ENCODE results near the gene HMCN2.
A peak's percentile ranks its signal among the peaks of the same experiment; 100 is the strongest.
"Not testable (repeated sequence)": the region's sequence is repeated elsewhere in the genome, so short reads cannot be mapped to it uniquely, and the experiment has no call there.

The HMCN2 gene

DNA sequence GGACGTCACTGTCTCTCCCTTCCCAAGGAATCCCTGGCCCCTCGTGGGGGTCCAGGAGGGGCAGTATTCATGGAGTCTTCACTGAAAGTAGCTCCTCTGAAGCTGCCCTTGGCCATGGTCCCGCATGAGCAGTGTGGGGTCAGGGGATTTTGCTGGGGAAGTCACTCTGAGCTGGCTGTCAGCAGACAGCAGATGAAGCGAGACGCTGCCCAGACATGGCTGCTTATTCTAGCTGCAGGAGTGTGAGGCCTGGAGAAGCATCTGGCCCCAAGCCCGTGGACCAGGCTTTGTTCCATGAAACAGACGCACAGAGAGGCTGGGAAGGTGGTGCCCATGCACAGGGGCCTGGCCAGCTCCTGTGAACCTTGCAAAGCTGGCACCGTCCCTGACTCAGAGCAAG is 157.7 kb downstream of the HMCN2 start:
- no peak for DNase-seq

GRCh38 chr9:130424595-130425454 is 159.3 kb downstream of the HMCN2 start:
- DNase-seq = no peak

- no peak for DNase-seq
Observed at GRCh38 chr9:130425741-130426466, 160.3 kb downstream of the HMCN2 start.

- no peak for DNase-seq
Observed at GRCh38 chr9:130426467-130426773, 160.9 kb downstream of the HMCN2 start.

GRCh38 chr9:130426883-130427282 is 161.3 kb downstream of the HMCN2 start:
- DNase-seq = no peak

- no peak for DNase-seq
Observed at GRCh38 chr9:130427326-130427725, 161.8 kb downstream of the HMCN2 start.

GRCh38 chr9:130428086-130428665 is 162.6 kb downstream of the HMCN2 start:
- DNase-seq = no peak

DNA sequence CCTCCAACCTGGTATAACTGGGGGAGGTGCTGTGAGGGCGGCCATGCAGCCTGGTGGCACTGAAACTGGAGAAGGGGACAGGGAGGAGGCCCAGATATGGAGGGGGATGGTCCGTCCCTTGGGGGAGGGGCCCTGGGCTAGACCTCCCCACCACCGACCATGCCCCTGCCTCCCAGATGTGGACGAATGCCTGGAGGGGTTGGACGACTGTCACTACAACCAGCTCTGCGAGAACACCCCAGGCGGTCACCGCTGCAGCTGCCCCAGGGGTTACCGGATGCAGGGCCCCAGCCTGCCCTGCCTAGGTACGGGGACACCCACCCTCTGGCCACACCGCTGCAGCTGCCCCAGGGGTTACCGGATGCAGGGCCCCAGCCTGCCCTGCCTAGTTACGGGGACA is 163.8 kb downstream of the HMCN2 start:
- DNase-seq = no peak

DNA sequence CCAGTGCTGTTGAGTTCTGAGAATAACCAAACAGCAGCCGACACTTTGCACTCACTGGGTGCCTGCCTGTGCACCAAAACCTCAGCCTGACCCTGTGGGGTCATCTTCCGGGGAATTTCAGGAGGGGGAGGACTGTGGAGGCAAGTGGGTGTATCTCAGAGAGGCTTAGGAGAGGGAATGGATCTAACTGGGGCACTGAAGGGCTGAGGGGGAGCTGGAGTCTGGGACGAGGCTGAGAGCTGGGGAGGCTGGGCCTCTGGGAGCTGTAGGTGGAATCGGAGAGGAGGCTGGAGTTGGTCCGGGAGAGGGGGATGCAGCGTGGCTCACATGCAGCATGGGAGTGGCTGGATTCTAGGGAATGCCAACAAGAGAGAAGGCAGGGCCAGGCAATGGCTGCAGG is 164.3 kb downstream of the HMCN2 start:
- no peak for DNase-seq

DNA sequence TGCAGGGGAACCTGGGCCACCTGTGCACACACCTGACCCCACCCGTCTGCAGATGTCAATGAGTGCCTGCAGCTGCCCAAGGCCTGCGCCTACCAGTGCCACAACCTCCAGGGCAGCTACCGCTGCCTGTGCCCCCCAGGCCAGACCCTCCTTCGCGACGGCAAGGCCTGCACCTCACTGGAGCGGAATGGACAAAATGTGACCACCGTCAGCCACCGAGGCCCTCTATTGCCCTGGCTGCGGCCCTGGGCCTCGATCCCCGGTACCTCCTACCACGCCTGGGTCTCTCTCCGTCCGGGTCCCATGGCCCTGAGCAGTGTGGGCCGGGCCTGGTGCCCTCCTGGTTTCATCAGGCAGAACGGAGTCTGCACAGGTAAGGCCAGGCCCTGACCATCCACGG is 164.7 kb downstream of the HMCN2 start:
- DNase-seq = no peak

GRCh38 chr9:130430734-130431535 is 165.4 kb downstream of the HMCN2 start:
- no peak for DNase-seq

DNA sequence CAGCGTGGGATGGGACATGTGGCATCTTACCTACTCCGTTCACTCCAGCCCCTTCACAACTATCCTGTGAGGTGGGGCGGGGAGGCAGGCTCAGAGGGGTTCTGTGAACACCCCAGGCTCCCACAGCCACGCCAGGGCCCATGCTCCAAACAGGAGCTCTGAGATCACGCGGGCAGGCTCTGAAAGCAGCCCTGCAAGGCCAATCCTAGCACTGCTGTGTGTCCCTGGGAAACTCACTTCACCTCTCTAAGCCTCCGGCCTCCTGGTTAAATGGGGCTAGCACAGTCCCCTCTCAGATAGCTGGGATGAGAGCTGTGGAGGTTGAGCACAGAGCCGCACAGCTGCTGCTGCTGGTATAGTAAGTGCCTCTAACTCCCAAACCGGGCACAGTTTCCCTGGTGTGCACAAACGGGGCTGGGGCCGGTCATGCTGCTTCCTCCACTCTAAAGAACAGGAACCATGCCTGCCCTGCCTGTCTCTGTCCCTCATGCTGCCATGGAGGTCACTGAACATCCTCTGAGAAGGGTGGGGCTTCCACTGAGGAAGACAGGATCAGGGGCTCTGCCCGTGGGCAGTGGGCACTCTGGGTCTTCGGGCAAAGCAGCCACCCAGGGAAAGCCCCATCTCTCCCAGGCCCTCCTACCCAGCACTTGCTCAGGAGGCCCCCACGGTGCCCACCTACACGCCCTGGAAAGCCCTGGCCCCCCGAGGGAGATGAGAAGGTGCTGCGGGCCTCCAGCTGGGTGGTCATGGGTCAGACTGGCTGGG is 166.2 kb downstream of the HMCN2 start:
- DNase-seq = no peak

- no peak for DNase-seq
Observed at GRCh38 chr9:130432362-130432761, 166.8 kb downstream of the HMCN2 start.

- no peak for DNase-seq
Observed at GRCh38 chr9:130432796-130433167, 167.2 kb downstream of the HMCN2 start.

DNA sequence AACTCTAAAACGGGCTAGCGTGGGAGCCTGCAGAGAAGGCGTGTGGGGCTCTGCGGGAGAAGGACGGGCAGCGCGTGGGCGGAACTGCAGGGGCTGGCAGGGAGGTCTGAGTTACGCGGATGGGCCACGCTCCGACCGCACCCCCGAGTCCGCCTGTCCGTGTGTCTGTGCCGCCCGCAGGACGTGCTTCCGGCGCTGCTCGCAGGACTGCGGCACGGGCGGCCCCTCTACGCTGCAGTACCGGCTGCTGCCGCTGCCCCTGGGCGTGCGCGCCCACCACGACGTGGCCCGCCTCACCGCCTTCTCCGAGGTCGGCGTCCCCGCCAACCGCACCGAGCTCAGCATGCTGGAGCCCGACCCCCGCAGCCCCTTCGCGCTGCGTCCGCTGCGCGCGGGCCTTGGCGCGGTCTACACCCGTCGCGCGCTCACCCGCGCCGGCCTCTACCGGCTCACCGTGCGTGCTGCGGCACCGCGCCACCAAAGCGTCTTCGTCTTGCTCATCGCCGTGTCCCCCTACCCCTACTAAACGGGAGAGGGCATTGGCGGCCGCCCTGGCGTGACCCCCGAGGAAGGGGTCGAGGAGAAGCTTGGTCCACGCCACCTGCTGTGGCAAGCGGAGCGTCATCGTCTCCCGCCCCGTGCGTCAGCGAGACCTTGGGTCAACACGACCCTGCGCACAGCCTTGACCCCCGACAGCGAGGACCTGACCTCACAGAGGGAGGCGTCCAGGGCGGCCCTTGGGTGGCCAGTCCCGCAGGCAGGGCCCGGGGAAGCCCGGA is 167.8 kb downstream of the HMCN2 start:
- DNase-seq = peak; percentile 18

GRCh38 chr9:130433947-130434262 is 168.3 kb downstream of the HMCN2 start:
- no peak for DNase-seq

DNA sequence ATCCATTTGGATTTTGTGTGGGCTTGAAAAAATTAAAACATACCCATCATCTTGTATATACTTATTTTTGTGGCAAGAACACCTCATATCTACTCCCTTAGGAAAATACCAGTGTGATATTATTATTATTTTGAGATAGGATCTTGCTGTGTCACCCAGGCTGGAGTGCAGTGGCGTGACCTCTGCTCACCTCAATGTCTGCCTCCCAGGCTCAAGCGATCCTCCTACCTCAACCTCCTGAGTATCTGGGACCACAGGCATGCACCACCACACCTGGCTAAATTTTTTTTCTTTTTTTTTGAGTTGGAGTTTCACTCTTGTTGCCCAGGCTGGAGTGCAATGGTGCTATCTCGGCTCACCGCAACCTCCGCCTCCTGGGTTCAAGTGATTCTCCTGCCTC is 169.1 kb downstream of the HMCN2 start:
- DNase-seq = not testable (repeated sequence)

- no peak for DNase-seq
Observed at GRCh38 chr9:130437011-130437789, 171.6 kb downstream of the HMCN2 start.

DNA sequence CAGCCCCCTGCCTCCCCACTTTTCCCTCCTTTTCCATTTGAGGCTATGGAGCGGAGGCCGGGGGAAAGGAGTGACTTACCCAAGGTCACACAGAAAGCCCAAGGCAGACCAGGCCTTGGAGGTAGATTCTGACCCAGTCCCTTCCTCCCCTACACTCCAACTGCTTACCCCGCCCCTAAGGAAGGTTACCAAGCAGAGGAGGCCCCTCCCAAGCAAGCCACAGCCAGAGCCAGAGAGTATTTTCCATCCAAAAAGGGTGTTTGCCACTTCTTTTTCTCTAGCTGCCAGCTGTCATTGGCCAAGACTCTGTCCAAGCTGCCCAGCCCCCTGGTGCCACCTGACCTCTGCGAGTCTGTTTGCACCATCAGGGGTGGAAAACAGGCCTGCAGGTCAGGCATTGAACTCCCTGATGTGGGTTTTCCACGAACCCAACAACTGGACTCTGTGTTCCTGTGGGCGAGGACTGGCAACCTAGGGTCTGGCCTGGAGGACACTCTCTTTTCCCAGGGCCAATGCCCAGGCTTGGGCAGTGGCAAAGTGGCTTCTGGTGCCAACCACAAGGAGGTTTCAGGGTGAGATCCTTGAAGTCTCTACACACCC is 172.9 kb downstream of the HMCN2 start:
- DNase-seq = no peak

DNA sequence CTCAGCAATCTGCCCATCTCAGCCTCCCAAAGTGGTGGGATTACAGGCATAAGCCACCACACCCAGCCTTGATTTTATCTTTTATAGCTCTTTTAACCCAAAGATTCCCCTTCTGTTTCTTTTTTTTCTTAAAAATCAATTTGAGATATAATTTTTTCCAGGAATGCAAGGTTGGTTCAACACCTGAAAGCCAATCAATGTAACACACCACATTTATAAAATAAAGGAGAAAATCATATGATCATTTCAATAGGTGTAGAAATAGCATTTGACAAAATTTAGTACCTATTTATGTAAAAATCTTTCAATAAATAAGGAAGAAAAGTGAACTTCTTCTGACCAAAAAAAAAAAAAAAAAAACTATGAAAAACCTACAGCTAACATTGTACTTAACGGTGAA is 175.5 kb downstream of the HMCN2 start:
- no peak for DNase-seq

All from suppressor macrophage treated with lipopolysaccharide for 4 hours (primary cell).